Gastrocnemius medialis (tissue), 4 donors: ENCODE data around the gene ELL2.

Experiments used
- CTCF ChIP-seq, 5 experiments: fragments of 450-650 bp in 3 of 5; fragments of 200-600 bp in 2 of 5; sonication (generic) in 2 of 5; IDR thresholded peaks in 4 of 5; conservative IDR thresholded peaks in 1 of 5; 1 replicate in 4 of 5; 2 replicates in 1 of 5; pipeline ENCODE4 v1.5.1; 2016 to 2019; ENCODE audit warnings: antibody characterized with exemption in 5 of 5, mild to moderate bottlenecking in 3 of 5, moderate library complexity in 3 of 5
- POLR2A ChIP-seq, 2 donors: fragments of 450-650 bp; IDR thresholded peaks; one replicate each; pipeline ENCODE4 v1.6.1; 2017; ENCODE audit warnings: antibody characterized with exemption in 2 of 2, mild to moderate bottlenecking in 2 of 2, moderate library complexity in 2 of 2

GRCh38 chr5:95917207-95917606, 44.4 kb downstream of the ELL2 start:
- no peak for TF ChIP-seq POLR2A (IDR thresholded peaks at IDR 0.05)
- TF ChIP-seq CTCF (IDR thresholded peaks at IDR 0.05 in 4 of 5, conservative IDR thresholded peaks at IDR 0.05 in 1 of 5), result no peak
